ENCODE results near the gene RAB6B.

The RAB6B gene

GRCh38 chr3:133893683-133894352 lies 1.9 kb downstream of the RAB6B start:
- TF ChIP-seq CTCF (IDR thresholded peaks at IDR 0.05; ENCODE audit: low read length, missing control alignments) = no peak
- no peak for DNase-seq (ENCODE audit: low read depth)
- H3K4me3 ChIP-seq (replicated peaks; ENCODE audit: low read depth, low read length) = no peak overlapping the region

DNA sequence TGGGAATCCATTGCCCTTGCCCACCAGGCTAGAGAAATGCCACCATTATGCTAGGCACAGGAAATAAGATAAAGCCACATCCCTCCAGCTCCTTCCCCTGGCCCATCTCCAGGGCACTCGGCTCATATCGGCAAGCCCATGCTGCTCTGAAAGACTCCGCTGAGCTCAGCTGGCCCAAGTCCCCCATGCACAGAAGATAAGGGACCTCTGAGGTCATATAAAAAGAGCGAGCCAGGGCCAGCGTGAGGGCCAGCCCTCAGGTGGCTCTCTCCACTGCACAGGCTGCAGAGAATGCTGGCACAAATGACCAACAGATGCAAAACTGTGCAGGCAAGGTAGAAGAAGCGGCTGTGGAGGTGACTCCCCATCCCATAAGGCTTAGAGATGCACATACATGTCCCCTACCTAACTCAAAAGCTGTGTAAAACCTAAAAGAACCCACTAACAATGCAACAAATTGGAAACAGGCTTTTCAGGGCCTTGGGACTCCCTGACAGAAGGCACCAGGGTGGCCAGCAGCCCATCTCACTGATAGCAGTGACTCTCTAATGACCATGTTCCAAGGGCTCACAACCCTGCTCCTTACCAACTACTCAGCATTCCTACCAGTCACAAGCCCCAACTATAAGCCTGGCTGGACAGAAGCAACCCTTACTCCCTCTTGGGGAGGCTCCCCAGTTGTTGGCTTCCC lies 3.0 kb downstream of the RAB6B start:
- DNase-seq (ENCODE audit: low read depth) = no peak
- TF ChIP-seq CTCF (IDR thresholded peaks at IDR 0.05; ENCODE audit: low read length, missing control alignments) = no peak
- H3K4me3 ChIP-seq (replicated peaks; ENCODE audit: low read depth, low read length) = no peak overlapping the region

GRCh38 chr3:133891662-133892378 lies 3.9 kb downstream of the RAB6B start:
- TF ChIP-seq CTCF (IDR thresholded peaks at IDR 0.05; ENCODE audit: low read length, missing control alignments) = no peak
- H3K4me3 ChIP-seq (replicated peaks; ENCODE audit: low read depth, low read length) = no peak overlapping the region
- no peak for DNase-seq (ENCODE audit: low read depth)

DNA sequence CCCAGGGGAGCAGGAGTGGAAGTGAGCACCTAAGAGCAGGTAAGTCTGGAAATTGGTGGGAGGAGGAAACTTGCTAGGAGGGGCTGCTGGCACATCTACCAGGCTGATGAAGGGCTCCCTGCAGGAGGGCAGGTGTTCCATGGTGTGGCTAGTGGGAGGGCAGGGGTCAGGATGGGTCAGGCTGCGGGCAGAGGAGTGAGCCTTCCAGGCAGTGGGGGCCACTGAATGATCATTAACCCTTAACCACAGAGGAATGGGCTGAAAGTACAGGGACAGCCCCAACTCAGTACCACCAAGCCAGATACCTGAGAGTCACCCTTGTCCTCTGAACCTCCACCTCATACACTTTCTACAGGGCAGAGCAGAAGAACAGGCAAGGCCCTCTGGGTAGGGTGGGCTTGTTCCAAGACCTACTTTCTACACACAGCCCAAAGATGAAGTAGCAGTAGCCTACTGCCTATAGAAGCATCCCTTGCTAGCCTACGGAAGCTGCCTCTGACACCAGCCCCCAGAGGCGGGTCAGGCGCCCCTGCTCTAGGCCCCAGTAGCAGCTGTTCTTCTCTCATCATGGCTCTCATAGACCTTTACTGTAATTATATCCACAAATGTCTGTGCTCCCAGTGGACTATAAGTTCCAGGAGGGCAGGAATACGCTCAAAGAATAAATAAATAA lies 4.6 kb downstream of the RAB6B start:
- no peak overlapping the region for H3K4me3 ChIP-seq (replicated peaks; ENCODE audit: low read depth, low read length)
- no peak for DNase-seq (ENCODE audit: low read depth)
- TF ChIP-seq CTCF (IDR thresholded peaks at IDR 0.05; ENCODE audit: low read length, missing control alignments) = no peak

DNA sequence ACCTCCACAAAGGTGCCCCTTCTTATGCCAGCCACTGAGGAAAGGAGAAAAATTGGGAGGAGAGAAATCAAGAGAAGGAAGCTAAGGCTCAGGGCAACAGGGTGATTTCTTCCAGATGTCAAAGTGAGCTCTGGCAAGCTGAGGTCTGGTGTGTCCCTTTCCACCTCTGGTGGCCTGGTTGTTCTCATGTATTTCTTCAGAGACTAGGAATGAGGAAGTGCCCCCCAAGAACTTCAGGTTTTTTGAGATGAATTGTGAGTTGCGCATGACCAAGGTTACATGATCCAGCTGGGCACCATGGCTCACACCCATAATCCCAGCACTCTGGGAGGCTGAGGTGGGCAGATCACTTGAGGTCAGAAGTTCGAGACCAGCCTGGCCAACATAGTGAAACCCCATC lies 5.6 kb downstream of the RAB6B start:
- no peak for TF ChIP-seq CTCF (IDR thresholded peaks at IDR 0.05; ENCODE audit: low read length, missing control alignments)
- no peak for DNase-seq (ENCODE audit: low read depth)
- no peak overlapping the region for H3K4me3 ChIP-seq (replicated peaks; ENCODE audit: low read depth, low read length)

DNA sequence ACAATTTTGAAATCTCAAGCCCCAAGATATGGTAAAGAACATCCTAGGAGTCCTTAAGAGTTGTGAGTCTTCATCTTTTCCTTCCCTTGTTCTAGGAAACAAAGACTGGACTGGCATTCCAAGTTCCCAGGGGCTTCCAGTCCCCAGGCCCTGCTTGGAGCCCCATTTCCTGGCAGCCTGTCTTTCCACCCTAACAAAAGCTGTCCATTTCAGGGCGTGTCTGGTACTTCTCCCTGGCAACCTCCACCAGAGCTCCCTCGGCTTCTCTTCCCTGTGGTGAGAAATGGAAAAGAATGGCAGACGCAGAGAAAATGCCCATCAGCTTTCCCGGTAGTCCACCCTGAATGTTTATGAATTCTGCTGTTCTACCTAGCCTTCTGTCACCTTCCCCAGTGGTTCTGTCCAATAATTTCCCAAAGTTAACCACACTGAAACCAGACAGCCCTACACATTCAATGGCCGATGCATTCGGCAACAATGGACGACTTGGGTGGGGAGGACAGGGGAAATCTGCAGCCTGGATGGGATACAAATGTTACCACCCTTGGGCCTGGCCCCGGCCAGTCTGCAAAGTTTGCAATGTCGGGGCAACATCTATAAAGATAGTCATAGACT lies 6.8 kb downstream of the RAB6B start:
- no peak for TF ChIP-seq CTCF (IDR thresholded peaks at IDR 0.05; ENCODE audit: low read length, missing control alignments)
- DNase-seq (ENCODE audit: low read depth) = no peak
- no peak overlapping the region for H3K4me3 ChIP-seq (replicated peaks; ENCODE audit: low read depth, low read length)

All from fibroblast of pulmonary artery (primary cell).